ENCODE results near the gene NPDC1. TPM values are rescaled to one million over a fixed set of nuclear protein-coding genes. Genes with fewer than 3 reads are reported as not detected.

Gene NPDC1
- polyA plus RNA-seq, 1 experiment, result 8.9 TPM

GRCh38 chr9:137044502-137045177, 1.3 kb downstream of the NPDC1 start:
- Histone ChIP-seq H3K4me3 (ENCODE audit: low read depth, low read length) (peak overlapping the region; percentile 68), H3K9me3 (ENCODE audit: control insufficient read depth, insufficient read depth, low read length) (no peaks in the 10 kb centered on the region; the same call in 1 of the 2 replicates), H3K27me3 (ENCODE audit: control insufficient read depth, insufficient read depth, low read length) (peaks cover 15% of the 10 kb centered on the region), H3K27ac (ENCODE audit: low read depth, low read length) (no peak overlapping the region)
- POLR2A ChIA-PET, result interaction anchor here (0.8 kb wide), 1 partner anchor 196 kb away, joined by 3 read pairs; the partner anchor contains the start of gene TUBB4B
- no peak for TF ChIP-seq CTCF (IDR thresholded peaks at IDR 0.05; ENCODE audit: low read depth, low read length)
- CTCF ChIA-PET, result interaction anchor here (1.9 to 2.3 kb wide), 2 partner anchors 10 to 15 kb away, joined by 9 to 13 read pairs; no protein-coding TSS in a partner anchor
- DNase-seq (ENCODE audit: low read depth, low spot score), result no peak

GRCh38 chr9:137044037-137044436, 1.9 kb downstream of the NPDC1 start:
- no peak for TF ChIP-seq CTCF (IDR thresholded peaks at IDR 0.05; ENCODE audit: low read depth, low read length)
- Histone ChIP-seq H3K9me3 (ENCODE audit: control insufficient read depth, insufficient read depth, low read length) (no peaks in the 10 kb centered on the region; the same call in 1 of the 2 replicates), H3K27ac (ENCODE audit: low read depth, low read length) (no peak overlapping the region), H3K4me3 (ENCODE audit: low read depth, low read length) (no peak overlapping the region), H3K27me3 (ENCODE audit: control insufficient read depth, insufficient read depth, low read length) (peaks cover 9% of the 10 kb centered on the region)
- ChIA-PET POLR2A (no interaction called here), CTCF (interaction anchor here (1.9 to 2.3 kb wide), 2 partner anchors 9 to 14 kb away, joined by 9 to 13 read pairs; no protein-coding TSS in a partner anchor)
- DNase-seq (ENCODE audit: low read depth, low spot score), result no peak

GRCh38 chr9:137042751-137043727, 2.9 kb downstream of the NPDC1 start:
- no peaks in the 10 kb centered on the region; the same call in 1 of the 2 replicates for H3K9me3 ChIP-seq (ENCODE audit: control insufficient read depth, insufficient read depth, low read length)
- ChIA-PET CTCF (interaction anchor here (1.9 to 2.3 kb wide), 2 partner anchors 8 to 13 kb away, joined by 9 to 13 read pairs; no protein-coding TSS in a partner anchor), POLR2A (interaction anchor here (0.6 kb wide), 1 partner anchor 134 kb away, joined by 3 read pairs; no protein-coding TSS in a partner anchor)
- TF ChIP-seq CTCF (IDR thresholded peaks at IDR 0.05; ENCODE audit: low read depth, low read length), result no peak
- H3K27ac ChIP-seq (ENCODE audit: low read depth, low read length), result no peak overlapping the region
- H3K27me3 ChIP-seq (ENCODE audit: control insufficient read depth, insufficient read depth, low read length), result peaks cover 7% of the 10 kb centered on the region
- no peak overlapping the region for H3K4me3 ChIP-seq (ENCODE audit: low read depth, low read length)
- no peak for DNase-seq (ENCODE audit: low read depth, low spot score)

GRCh38 chr9:137041124-137041523, 4.9 kb downstream of the NPDC1 start:
- DNase-seq (ENCODE audit: low read depth, low spot score), result no peak
- no peaks in the 10 kb centered on the region for H3K27me3 ChIP-seq (ENCODE audit: control insufficient read depth, insufficient read depth, low read length)
- no peak for TF ChIP-seq CTCF (IDR thresholded peaks at IDR 0.05; ENCODE audit: low read depth, low read length)
- ChIA-PET CTCF (no interaction called here), POLR2A (no interaction called here)
- H3K9me3 ChIP-seq (ENCODE audit: control insufficient read depth, insufficient read depth, low read length), result no peaks in the 10 kb centered on the region; the same call in 1 of the 2 replicates
- no peak overlapping the region for H3K4me3 ChIP-seq (ENCODE audit: low read depth, low read length)
- no peak overlapping the region for H3K27ac ChIP-seq (ENCODE audit: low read depth, low read length)
